ENCODE data around the gene SLC25A43.

Gene SLC25A43

GRCh38 chrX:119495734-119496726 lies 96.9 kb downstream of the SLC25A43 start (continued):
- TF ChIP-seq, protein P1, sequence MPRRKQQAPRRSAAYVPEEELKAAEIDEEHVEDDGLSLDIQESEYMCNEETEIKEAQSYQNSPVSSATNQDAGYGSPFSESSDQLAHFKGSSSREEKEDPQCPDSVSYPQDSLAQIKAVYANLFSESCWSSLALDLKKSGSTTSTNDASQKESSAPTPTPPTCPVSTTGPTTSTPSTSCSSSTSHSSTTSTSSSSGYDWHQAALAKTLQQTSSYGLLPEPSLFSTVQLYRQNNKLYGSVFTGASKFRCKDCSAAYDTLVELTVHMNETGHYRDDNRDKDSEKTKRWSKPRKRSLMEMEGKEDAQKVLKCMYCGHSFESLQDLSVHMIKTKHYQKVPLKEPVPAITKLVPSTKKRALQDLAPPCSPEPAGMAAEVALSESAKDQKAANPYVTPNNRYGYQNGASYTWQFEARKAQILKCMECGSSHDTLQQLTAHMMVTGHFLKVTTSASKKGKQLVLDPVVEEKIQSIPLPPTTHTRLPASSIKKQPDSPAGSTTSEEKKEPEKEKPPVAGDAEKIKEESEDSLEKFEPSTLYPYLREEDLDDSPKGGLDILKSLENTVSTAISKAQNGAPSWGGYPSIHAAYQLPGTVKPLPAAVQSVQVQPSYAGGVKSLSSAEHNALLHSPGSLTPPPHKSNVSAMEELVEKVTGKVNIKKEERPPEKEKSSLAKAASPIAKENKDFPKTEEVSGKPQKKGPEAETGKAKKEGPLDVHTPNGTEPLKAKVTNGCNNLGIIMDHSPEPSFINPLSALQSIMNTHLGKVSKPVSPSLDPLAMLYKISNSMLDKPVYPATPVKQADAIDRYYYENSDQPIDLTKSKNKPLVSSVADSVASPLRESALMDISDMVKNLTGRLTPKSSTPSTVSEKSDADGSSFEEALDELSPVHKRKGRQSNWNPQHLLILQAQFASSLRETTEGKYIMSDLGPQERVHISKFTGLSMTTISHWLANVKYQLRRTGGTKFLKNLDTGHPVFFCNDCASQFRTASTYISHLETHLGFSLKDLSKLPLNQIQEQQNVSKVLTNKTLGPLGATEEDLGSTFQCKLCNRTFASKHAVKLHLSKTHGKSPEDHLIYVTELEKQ (tag by site-specific recombination; IDR thresholded peaks at IDR 0.05; ENCODE audit: borderline replicate concordance), result no peak
- TF ChIP-seq ZNF138 (tag by site-specific recombination; IDR thresholded peaks at IDR 0.05; ENCODE audit: borderline replicate concordance) (no peak), ZNF768 (tag by site-specific recombination; IDR thresholded peaks at IDR 0.05) (no peak), ZNF398 (tag by site-specific recombination; IDR thresholded peaks at IDR 0.05) (no peak)

- CTCF ChIA-PET, result interaction anchor here (0.7 to 2.7 kb wide), 4 partner anchors 10 to 870 kb away, joined by 4 to 13 read pairs (median 4); no protein-coding TSS in a partner anchor
- H3K4me1 ChIP-seq (ENCODE audit: control insufficient read depth, insufficient read depth, low read length), result no peaks in the 10 kb centered on the region
- H3K4me3 ChIP-seq (ENCODE audit: low read depth, low read length), result no peak overlapping the region
- POLR2A ChIA-PET, result no interaction called here
- H3K9me3 ChIP-seq (ENCODE audit: control insufficient read depth, insufficient read depth, low read depth, low read length), result no peaks in the 10 kb centered on the region
- TF ChIP-seq ZBTB26 (tag by site-specific recombination; optimal IDR thresholded peaks at IDR 0.05) (no peak), GLIS1 (tag by site-specific recombination; IDR thresholded peaks at IDR 0.05) (no peak), ZNF354C (tag by site-specific recombination; IDR thresholded peaks at IDR 0.05; ENCODE audit: borderline replicate concordance, low read depth) (no peak), HOXA7 (CRISPR knock-in tag; IDR thresholded peaks at IDR 0.05; ENCODE audit: borderline replicate concordance) (no peak), ZNF121 (tag by site-specific recombination; IDR thresholded peaks at IDR 0.05) (no peak), ZNF600 (tag by site-specific recombination; IDR thresholded peaks at IDR 0.05) (no peak), ZNF211 (tag by site-specific recombination; IDR thresholded peaks at IDR 0.05; ENCODE audit: low read depth) (no peak), ZNF175 (tag by site-specific recombination; IDR thresholded peaks at IDR 0.05) (no peak)
- H3K27ac ChIP-seq (ENCODE audit: extremely low read depth, low read depth, low read length), result no peak overlapping the region
- H3K36me3 ChIP-seq (ENCODE audit: control insufficient read depth in 2 of 2, insufficient read depth in 1 of 2, low read length in 2 of 2), result no peaks in the 10 kb centered on the region
Measured at GRCh38 chrX:119497185-119497584, 98.0 kb downstream of the SLC25A43 start.

DNA sequence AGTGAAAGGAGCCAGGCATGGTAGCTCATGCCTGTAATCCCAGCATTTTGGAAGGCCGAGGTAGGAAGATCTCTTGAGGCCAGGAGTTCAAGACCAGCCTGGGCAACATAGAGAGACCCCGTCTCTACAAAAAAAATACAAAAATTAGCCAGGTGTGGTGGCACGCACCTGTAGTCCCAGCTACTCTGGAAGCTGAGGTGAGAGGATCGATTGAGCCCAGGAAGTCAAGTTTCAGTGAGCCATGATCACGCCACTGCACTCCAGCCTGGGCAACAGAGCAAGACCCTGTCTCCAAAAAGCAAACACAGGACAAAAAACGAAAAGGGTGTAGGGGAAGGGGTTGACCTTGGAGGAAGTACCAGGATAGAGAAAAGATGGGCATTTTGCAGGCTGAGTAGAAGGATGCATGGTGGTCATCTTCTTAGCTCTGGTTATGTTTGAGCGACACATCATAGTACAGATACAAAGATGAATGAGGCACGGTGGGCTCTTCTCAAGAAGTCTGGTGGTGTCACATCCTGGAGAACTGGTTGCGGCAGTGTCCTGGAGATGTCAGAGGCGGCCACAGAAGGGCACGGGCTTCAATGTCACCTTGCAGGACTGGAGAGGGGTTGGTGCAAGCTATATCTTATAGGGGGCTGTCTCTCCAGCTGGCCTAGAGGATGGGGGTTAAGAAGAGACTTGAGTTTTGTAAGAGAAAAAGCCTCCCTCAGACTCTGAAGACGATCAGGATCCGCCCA lies 101.1 kb downstream of the SLC25A43 start:
- POLR2A ChIA-PET, result no interaction called here
- CTCF ChIA-PET, result interaction anchor here (0.6 to 1.0 kb wide), 5 partner anchors 12 to 952 kb away, joined by 3 to 4 read pairs (median 3); no protein-coding TSS in a partner anchor

More for the DNA sequence above, 101.1 kb downstream of the SLC25A43 start:
- H3K27ac ChIP-seq (ENCODE audit: extremely low read depth, low read depth, low read length), result no peak overlapping the region
- TF ChIP-seq, protein P2, sequence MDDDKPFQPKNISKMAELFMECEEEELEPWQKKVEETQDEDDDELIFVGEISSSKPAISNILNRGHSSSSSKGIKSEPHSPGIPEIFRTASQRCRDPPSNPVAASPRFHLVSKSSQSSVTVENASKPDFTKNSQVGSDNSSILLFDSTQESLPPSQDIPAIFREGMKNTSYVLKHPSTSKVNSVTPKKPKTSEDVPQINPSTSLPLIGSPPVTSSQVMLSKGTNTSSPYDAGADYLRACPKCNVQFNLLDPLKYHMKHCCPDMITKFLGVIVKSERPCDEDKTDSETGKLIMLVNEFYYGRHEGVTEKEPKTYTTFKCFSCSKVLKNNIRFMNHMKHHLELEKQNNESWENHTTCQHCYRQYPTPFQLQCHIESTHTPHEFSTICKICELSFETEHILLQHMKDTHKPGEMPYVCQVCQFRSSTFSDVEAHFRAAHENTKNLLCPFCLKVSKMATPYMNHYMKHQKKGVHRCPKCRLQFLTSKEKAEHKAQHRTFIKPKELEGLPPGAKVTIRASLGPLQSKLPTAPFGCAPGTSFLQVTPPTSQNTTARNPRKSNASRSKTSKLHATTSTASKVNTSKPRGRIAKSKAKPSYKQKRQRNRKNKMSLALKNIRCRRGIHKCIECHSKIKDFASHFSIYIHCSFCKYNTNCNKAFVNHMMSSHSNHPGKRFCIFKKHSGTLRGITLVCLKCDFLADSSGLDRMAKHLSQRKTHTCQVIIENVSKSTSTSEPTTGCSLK (tag by site-specific recombination; IDR thresholded peaks at IDR 0.05), result no peak
- TF ChIP-seq INSM2 (tag by site-specific recombination; IDR thresholded peaks at IDR 0.05) (no peak), ZNF121 (tag by site-specific recombination; IDR thresholded peaks at IDR 0.05) (peak; percentile 90), ZBTB20 (tag by site-specific recombination; IDR thresholded peaks at IDR 0.05) (no peak)
- H3K36me3 ChIP-seq (ENCODE audit: control insufficient read depth in 2 of 2, insufficient read depth in 1 of 2, low read length in 2 of 2), result no peaks in the 10 kb centered on the region
- H3K9me3 ChIP-seq (ENCODE audit: control insufficient read depth, insufficient read depth, low read depth, low read length), result no peaks in the 10 kb centered on the region
- no peak overlapping the region for H3K4me3 ChIP-seq (ENCODE audit: low read depth, low read length)
- no peaks in the 10 kb centered on the region for H3K4me1 ChIP-seq (ENCODE audit: control insufficient read depth, insufficient read depth, low read length)

All from HEK293 (cell line).